Left colon (tissue), 2 donors: Measurements from ENCODE around the gene TNFRSF9. TPM values are rescaled to one million over a fixed set of nuclear protein-coding genes. Genes with fewer than 3 reads are reported as not detected.
"Not testable (repeated sequence)": the region's sequence is repeated elsewhere in the genome, so short reads cannot be mapped to it uniquely, and the experiment has no call there.

Source experiments
- ATAC-seq: fragments of 200-7000 bp; cut with Tn5 transposase; one replicate; pipeline ENCODE4 v1.9.1; 2020; ENCODE audit warnings: mild to moderate bottlenecking, moderate library complexity
- DNase-seq, 2 donors: peaks; one replicate each; pipeline ENCODE4 v3.0.0-alpha.2; 2020
- intact Hi-C, 2 donors: fragments of 100-400 bp; cut with DNase I in 1 of 2; cut with micrococcal nuclease in 1 of 2; formaldehyde crosslinking; loops; one replicate each; pipeline versions ENCODE4 v1.11.2 to v1.14.0; 2022; cut with DNase I, micrococcal nuclease
- total RNA-seq, 2 donors: library from RNA; stranded (reverse); fragmentation: NEBNext Ultra II Directional; extraction: Animal tissue kit (Norgen Biotek cat#: 25700); gene quantifications; one replicate each; pipeline ENCODE4 v1.2.1, GENCODE V29; 2021
- donor health status: DM: no; HTN: no; CAD: no.
- donor health status: DM: yes; HTN: yes; CAD: no.

Gene TNFRSF9
- total RNA-seq, 2 donors from 2014 or later: 0.09 to 0.50 TPM

DNA sequence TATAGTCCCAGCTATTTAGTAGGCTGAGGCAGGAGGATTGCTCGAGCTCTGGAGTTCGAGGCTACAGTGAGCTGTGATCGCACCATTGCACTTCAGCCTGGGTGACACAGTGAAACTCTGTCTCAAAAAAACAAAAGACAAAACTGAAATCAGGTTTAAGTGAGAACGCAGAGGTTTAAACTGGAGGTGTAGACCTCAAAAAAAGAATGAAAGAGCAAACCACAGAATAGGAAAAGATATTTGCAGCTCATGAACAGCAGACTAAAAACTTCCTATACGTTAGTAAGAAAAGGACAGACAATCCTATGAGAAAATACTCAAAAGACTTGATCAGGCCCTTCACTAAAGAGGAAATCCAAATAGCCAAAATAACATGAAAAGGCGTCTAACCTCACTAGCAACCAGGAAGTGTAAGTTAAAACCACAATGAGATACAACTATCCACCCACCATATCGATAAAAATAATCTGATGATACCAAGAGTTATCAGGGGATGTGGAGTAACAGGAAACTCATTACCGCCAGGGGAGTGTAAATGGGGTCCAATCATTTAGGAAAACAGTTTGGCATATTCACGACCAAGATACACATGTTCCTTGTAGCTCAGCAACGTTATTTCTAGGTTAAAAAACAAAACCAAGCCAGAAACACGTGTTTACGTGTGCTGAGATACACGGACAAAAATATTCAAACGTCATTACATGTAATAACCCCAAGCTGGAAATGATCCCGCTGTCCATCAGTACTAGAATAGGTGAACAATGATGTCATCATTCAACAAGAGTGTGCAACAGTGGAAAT, 9.8 kb downstream of the TNFRSF9 start:
- intact Hi-C loops: no loop called here
- no peak for ATAC-seq
- no peak for DNase-seq

DNA sequence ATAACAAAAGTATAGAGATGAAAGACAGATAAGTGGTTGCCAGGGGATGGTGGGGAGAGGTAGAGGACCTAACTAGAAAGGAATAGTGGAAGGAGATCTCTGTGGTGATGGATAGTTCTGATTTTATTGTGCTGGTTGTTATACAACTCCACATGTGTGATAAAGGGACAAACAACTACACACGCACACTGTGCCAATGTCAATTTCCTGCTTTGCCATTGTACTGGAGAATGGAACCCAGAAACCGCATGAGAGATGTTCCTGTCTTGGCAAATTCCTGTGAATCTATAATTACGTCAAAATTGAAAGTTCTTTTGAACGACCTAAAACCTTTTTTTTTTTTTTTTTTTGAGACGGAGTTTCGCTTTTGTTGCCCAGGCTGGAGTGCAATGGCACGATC, 11.0 kb downstream of the TNFRSF9 start:
- ATAC-seq (no peak), DNase-seq (no peak)
- intact Hi-C loops: no loop called here

DNA sequence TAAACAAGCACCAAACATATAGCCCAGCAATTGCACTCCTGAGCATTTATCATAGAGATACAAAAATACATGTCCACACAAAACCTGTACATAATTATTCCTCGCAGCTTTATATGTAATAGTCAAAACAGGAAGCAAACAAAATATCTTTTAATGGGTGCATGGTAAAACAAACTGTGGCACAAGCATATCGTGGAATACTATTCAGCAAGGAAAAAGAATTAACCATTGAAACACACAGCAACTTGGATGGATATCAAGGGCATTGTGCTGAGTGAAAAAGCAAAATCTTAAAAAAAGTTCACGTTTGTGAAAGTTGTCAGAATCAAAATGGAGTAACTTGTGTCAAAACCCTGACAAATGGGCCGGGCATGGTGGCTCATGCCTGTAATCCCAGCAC, 12.4 kb downstream of the TNFRSF9 start:
- no peak for DNase-seq
- intact Hi-C loops: no loop called here
- no peak for ATAC-seq

DNA sequence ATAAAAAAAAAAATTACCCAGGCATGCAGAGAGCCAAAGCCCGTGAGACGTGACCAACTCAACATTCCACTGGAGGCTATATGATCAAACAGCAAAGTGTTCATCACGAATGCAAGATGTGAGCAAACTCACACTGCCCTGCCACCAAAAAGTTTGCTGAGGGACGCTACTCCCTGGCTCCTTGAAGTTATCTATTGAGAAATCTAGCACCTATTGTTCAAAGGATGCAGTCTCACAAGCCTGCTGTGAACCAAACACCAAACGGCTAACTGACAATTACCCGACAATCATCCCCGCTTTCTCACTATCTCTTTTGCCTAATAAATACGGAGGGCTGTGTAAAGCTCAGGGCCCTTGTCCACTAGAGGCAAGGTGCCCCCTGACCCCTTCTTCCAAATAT, 13.6 kb downstream of the TNFRSF9 start:
- ATAC-seq, DNase-seq, intact Hi-C loops: not testable (repeated sequence)

DNA sequence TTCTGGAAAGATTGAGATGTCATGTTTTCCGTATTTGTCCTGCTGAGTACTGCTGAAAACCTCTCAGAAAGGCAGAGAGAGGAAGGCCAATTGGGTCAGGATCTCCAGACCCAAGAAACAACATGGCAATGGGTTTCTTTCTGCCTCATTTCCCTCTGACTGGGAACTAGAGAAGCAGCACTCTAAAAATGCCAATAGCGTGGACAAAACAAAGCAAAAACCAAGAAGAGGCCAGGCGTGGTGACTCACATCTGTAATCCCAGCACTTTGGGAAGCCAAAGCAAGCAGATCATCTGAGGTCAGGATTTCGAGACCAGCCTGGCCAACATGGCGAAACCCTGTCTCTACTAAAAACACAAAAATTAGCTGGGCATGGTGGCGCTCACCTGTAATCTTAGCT, 18.3 kb downstream of the TNFRSF9 start:
- DNase-seq (no peak), ATAC-seq (no peak)
- intact Hi-C loops: no loop called here

DNA sequence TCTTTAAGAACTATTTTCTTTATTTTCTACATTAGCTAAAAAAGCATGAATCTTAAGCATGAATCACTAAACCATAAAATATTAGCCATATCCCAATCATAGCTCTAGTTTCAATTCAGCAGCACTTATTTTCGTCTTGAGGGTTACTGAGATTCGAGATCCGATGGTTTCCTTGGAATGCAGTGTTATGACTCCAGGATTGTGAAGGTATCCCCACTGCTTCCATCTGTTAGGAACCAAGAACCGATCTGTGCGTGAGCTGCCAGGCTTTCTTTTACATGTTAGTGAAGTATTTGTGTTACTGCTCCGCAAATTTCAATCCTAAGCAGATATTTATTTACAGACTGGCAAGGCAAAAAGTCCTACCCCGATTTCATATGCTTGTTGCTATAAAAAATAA, 18.8 kb downstream of the TNFRSF9 start:
- no peak for DNase-seq
- no peak for ATAC-seq
- intact Hi-C loops: no loop called here

DNA sequence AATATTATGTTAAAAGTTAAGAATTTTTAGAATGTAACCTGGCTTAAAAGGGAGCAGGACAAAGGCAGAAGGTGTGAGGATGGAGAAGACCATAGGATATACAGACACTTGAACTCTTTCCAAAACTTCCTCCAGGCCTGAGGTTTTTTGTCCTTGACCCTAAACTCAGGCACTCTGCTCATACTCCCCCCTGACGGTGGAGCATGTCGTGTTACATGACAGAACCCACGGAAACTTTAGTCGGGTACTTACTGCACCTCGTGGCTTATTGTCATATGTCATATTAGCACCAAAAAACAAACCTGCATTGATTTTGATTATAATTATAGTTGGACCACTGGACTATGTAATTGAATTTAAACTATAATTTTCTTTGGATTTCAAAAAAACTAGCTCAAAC, 20.8 kb downstream of the TNFRSF9 start:
- intact Hi-C loops: no loop called here
- ATAC-seq (no peak), DNase-seq (no peak)

DNA sequence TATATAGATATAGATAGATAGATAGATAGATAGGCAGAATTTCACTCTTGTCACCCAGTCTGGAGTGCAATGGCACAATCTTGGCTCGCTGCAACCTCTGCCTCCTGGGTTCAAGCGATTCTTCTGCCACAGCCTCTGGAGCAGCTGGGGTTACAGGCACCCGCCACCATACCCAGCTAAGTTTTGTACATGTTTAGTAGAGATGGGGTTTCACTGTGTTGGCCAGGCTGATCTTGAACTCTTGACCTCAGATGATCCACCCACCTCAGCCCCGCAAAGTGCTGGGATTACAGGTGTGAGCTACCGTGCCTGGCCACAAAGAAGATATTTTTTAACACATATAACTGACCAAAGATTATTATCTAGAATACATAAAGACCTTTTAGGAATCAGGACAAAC, 22.7 kb downstream of the TNFRSF9 start:
- intact Hi-C loops, ATAC-seq, DNase-seq: not testable (repeated sequence)

DNA sequence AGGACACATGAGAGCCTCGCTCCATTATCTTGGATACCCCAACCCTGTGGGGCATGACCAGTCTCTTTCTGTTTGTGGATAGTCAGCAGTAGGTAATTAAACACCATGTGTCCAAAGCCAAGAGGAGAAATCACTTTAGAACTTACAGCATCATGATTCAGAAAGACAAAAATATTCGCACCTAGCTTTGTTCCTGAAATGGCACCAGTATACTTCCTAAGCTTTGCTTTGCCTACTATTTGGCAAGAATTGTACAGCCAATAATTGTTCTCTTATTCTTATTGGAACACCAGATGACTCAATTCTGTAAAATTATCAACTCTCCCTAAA, 24.2 kb downstream of the TNFRSF9 start:
- intact Hi-C loops: no loop called here
- ATAC-seq (no peak), DNase-seq (no peak)

DNA sequence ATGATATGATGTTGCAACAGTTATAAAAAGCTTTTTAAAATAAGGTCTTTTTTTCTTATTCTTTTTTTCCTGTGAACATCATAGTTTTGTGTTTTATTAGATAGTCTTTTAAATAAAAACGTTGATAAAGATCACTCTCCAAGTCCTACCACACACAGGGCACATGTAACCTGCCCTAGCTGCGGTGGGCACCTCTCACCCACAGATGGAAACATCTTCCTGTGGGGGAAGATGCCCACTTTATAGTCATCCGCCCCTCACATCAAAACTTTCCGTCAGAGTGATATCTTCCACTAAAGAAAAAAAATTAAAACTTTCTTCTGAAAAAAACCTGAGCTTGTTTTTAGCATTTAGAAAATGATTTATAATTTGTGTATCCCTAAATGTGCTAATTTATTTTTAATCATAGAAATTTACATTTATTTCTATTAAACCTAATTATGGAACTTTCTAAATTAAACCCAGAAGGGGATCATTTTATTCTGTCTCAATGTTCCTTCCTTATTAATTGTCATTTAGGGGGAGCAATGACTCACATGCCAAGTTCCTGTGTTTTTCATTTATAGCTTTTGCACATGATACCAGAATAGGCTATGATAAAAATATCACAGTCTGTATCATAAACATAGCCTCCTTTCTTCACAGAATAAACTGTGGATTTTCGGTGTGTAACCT, 24.7 kb downstream of the TNFRSF9 start:
- intact Hi-C loops: no loop called here
- no peak for ATAC-seq
- DNase-seq: no peak

DNA sequence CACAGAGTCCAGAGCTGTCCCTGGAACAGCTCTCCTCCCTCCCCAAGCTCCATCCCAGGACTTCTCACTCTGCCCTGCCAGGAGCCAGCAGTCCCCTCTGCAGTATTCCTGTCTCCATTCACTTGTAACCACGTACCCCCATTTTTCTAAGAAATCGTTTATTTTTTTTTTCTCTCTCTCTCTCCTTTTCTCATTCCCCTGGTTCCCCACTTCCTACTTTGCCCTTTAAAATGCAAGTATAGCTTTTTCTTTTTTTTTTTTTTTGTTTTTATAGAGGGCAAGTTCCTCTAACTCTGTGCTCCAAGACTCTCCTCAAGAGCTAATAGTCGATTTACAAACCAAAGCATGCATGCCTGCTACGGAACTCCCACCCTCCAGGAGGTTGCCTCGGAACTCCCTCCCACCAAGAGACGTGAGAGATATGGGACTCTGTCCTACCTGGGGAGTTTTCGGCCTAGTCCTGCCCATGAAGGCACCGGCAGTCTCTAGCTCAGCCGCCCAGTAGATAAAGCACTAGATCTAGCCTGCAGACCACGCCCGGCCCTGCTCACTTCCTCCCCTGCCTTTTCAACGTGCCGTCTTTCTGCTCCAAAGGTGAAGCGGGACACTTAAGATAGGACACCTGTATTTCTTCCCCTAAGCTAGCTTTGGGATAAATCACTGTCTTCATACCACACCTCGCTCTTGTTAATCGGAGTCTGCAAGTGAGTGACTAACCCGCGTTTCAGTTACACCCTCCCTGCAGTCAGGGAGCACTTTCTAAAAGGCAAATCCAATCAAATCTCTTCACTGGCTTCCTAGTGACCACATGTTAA, 27.7 kb downstream of the TNFRSF9 start:
- peak; percentile 99 for ATAC-seq
- peak in 1 of 2 donors; percentile 68 for DNase-seq
- intact Hi-C loops: no loop called here

DNA sequence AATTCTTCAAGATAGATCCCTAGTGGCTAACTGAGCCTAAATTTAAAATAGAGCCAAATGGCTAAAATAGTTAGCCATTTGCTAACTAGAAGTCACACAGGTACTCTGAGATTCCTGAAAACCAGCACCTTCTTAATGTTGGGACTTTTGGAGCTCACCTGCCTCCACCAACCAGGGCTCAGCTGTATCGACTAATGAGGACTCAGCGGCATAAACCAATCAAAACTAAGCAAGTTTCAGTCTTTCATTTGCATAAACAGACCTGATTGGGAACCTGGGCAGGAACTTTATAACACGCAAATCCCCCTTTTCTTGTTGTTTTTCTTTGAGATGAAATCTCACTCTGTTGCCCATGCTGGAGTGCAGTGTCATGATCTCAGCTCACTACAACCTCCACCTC, 28.5 kb downstream of the TNFRSF9 start:
- ATAC-seq (no peak), DNase-seq (no peak)
- intact Hi-C loops: no loop called here

DNA sequence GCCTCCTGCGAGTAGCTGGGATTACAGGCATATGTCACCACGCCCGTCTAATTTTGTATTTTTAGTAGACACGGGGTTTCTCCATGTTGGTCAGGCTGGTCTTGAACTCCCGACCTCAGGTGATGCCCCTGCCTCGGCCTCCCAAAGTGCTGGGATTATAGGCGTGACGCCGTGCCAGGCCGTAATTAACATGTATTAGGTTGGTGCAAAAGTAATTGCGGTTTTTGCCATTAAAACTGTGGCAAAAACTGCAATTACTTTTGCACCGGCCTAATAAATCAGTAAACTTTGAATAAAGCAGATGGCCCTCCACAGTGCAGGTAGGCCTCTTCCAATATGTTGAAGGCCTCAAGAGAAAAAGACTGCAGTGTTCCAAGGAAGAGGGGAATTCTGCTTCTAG, 35.4 kb downstream of the TNFRSF9 start:
- DNase-seq (no peak), ATAC-seq (no peak)
- intact Hi-C loops: loop anchor here in 1 of 2 donors (10.0 kb wide), 1 partner anchor 240 kb away; no protein-coding TSS in a partner anchor

DNA sequence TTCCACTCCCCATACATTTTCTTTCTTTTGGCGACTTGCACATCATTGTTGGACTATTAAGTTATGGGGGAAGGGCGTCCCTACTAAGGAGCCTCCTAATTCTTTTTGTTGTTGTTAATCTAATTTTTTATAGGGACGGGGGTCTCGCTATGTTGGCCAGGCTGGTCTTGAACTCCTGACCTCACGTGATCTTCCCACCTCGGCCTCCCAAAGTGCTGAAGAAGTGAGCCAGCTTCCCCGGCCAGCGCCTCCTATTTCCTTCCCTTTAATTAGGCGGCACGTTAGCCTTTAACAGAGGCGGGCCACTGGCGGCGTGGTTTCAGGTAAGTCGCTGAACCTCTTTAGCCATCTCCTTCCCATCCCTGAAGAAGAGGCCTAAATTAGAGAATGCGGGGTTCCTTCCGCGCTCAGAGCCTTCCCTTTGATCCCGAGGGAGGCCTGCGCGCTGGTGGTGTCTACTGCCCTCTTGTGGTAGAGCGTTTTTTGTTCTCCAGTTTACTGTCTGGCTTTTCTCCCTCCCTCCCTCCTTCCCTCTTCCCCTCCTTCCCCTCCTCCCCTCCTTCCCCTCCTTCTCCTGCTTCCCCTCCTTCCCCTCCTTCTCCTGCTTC, 38.1 kb downstream of the TNFRSF9 start:
- DNase-seq (peak; percentile 30 to 38), ATAC-seq (peak; percentile 82)
- intact Hi-C loops: loop anchor here (5.0 to 10.0 kb wide), 2 partner anchors 235 to 238 kb away; no protein-coding TSS in a partner anchor

DNA sequence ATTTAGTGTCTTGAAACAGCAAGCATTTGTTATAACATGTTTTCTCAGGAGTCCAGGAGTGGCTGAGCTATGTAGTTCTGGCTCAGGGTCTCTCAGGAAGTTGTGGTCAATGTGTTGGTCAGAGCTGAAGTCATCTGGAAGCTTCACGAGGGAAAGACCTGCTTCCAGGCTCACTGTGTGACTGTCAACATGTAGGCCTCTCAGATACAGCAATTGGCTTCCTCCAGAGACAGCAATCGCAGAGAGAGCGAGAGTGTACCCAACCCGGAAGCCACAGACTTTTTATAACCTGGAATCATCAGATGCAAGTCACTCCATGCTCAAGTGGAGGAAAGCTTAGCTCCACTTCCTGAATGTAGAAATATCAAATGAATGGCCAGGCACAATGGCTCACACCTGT, 40.9 kb downstream of the TNFRSF9 start:
- DNase-seq: no peak
- intact Hi-C loops: loop anchor here (5.0 to 10.0 kb wide), 2 partner anchors 232 to 235 kb away; no protein-coding TSS in a partner anchor

DNA sequence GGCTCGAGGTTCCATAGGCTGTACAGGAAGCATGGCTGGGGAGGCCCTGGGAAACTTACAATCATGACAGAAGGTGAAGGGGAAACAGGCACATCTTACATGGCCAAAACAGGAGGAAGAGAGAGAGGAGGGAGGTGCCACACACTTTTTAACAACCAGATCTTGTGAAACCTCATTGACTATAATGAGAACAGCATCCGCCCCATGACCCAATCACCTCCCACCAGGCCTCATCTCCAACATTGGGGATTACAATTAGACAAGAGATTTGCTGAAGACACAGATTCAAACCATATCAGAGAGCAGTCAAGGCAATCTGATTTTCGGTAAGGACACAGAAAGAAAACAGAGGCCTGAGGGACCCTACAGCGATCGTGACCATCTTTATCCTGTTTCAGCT, 41.7 kb downstream of the TNFRSF9 start:
- intact Hi-C loops: no loop called here
- ATAC-seq (no peak), DNase-seq (no peak)

More for the DNA sequence above, 40.9 kb downstream of the TNFRSF9 start:
- peak; percentile 53 for ATAC-seq

DNA sequence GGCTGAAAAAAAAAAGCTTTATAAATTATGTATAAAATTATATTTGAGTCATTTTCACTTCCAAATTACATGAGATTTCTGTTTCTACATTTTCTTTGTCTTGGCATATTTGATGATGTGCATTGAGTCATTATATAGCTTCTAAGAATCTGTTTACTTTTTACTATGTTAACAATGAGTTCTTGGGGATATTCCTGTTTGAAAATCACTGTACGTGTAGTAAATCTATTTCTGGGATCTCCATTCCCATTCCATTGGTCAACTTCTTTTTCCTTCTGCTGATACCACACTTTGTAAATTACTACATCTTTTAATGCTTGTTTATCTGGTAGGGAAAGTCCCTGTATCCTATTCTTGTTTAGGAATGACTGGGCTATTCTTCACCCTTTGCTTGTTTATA, 43.6 kb downstream of the TNFRSF9 start:
- ATAC-seq (no peak), DNase-seq (no peak)
- intact Hi-C loops: no loop called here

DNA sequence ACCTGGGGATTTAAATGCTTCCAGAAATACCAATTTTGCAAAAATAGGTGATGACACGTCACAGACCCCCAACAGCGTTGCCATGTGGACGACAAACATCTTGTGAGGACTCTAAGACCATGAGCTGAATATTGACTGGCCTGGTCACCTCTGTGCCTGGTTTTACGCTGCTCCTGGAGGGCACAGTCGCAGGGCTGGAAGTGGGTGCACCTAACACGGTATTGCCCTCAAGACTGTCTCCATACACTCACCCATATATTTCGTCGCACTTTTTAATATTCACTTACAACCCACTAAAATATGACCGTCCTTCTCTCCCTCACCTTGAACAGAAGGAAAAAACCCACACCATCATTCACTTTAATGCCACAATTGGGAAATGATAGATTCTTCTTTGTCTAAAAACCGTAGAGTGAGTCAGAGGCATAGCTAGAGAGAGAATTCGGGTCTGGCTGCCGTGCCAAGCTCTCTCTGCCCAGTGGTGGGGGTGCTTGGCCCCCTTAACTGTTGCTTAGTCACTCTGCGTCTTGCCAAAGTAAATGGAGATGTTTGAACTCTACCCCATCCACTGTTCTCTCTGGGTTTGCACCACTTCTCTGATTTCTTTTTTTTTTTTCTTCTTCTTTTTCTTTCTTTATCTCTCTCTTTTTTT, 47.0 kb downstream of the TNFRSF9 start:
- DNase-seq (no peak), ATAC-seq (no peak)
- intact Hi-C loops: no loop called here

DNA sequence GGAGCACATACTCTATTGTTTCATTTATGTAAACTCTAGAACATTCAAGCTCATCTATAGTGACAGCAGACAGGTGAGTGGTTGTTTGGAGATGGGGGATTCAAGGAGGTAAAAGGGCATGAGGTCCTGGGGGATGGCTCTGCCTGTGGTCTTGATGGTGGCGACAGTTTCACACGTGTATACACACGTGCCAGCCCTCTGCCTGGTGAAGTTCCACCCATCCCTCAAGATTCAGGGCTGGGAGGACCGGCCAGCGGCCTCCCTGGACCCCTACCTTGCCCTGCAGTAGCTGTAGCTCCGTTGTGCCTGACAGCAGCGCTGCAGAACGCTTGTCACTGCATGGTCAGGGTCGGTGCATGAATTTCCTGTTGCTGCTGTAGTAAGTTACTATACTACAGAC, 48.8 kb downstream of the TNFRSF9 start:
- intact Hi-C loops: no loop called here
- ATAC-seq (no peak), DNase-seq (no peak)
